B cell (primary cell): Measurements from ENCODE around the gene EYS.

Source experiments
- EZH2 ChIP-seq: IDR thresholded peaks from 2 replicates; pipeline ENCODE4 v1.6.1; 2012; ENCODE audit warnings: borderline replicate concordance, low read depth, mild to moderate bottlenecking, moderate library complexity, low read length; ENCODE audit not compliant: insufficient read depth, poor library complexity, severe bottlenecking
- TF ChIP-seq, protein P1 (sequence below): fragments of 200-600 bp; IDR thresholded peaks from one replicate; pipeline ENCODE4 v1.8.0; 2022; ENCODE audit warnings: antibody characterized with exemption, mild to moderate bottlenecking

- TF ChIP-seq, protein P1, sequence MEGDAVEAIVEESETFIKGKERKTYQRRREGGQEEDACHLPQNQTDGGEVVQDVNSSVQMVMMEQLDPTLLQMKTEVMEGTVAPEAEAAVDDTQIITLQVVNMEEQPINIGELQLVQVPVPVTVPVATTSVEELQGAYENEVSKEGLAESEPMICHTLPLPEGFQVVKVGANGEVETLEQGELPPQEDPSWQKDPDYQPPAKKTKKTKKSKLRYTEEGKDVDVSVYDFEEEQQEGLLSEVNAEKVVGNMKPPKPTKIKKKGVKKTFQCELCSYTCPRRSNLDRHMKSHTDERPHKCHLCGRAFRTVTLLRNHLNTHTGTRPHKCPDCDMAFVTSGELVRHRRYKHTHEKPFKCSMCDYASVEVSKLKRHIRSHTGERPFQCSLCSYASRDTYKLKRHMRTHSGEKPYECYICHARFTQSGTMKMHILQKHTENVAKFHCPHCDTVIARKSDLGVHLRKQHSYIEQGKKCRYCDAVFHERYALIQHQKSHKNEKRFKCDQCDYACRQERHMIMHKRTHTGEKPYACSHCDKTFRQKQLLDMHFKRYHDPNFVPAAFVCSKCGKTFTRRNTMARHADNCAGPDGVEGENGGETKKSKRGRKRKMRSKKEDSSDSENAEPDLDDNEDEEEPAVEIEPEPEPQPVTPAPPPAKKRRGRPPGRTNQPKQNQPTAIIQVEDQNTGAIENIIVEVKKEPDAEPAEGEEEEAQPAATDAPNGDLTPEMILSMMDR: no peak
- no peak for TF ChIP-seq EZH2
Observed at GRCh38 chr6:64803470-64804166, 903.4 kb downstream of the EYS start.
